Nephron progenitor cell (in vitro differentiated cells): Measurements from ENCODE around the gene KRTCAP2.

Experiments
- DNase-seq: peaks from one replicate; pipeline ENCODE4 v3.0.0; 2021
- H3K27ac Mint-ChIP-seq: 2 replicates; pipeline ENCODE4 v1.8.0; 2021; ENCODE audit warnings: mild to moderate bottlenecking, moderate library complexity, mixed read lengths
- H3K27me3 Mint-ChIP-seq: 2 replicates; pipeline ENCODE4 v1.8.0; 2021; ENCODE audit warnings: mild to moderate bottlenecking, low read depth, mixed read lengths; ENCODE audit not compliant: poor library complexity
- H3K36me3 Mint-ChIP-seq: 2 replicates; pipeline ENCODE4 v1.8.0; 2021; ENCODE audit warnings: low read depth, mixed read lengths
- H3K4me1 Mint-ChIP-seq: 2 replicates; pipeline ENCODE4 v1.8.0; 2021; ENCODE audit warnings: mixed read lengths
- H3K4me3 Mint-ChIP-seq: 2 replicates; pipeline ENCODE4 v1.8.0; 2021; ENCODE audit warnings: mild to moderate bottlenecking, moderate library complexity, mixed read lengths
- H3K9me3 Mint-ChIP-seq: 2 replicates; pipeline ENCODE4 v1.8.0; 2021; ENCODE audit warnings: mild to moderate bottlenecking, moderate library complexity, mixed read lengths
- TF ChIP-seq, protein P1 (sequence below): fragments of 200-600 bp; sonication (generic); IDR thresholded peaks from 2 replicates; pipeline ENCODE4 v1.5.0; 2021; ENCODE audit warnings: antibody characterized with exemption

The KRTCAP2 gene

GRCh38 chr1:155188268-155188667, 15.2 kb upstream of the KRTCAP2 start:
- H3K27me3 Mint-ChIP-seq, result peaks cover 5% of the 10 kb centered on the region
- H3K27ac Mint-ChIP-seq, result peak overlapping the region; percentile 96
- H3K9me3 Mint-ChIP-seq, result no peaks in the 10 kb centered on the region
- TF ChIP-seq, protein P1, sequence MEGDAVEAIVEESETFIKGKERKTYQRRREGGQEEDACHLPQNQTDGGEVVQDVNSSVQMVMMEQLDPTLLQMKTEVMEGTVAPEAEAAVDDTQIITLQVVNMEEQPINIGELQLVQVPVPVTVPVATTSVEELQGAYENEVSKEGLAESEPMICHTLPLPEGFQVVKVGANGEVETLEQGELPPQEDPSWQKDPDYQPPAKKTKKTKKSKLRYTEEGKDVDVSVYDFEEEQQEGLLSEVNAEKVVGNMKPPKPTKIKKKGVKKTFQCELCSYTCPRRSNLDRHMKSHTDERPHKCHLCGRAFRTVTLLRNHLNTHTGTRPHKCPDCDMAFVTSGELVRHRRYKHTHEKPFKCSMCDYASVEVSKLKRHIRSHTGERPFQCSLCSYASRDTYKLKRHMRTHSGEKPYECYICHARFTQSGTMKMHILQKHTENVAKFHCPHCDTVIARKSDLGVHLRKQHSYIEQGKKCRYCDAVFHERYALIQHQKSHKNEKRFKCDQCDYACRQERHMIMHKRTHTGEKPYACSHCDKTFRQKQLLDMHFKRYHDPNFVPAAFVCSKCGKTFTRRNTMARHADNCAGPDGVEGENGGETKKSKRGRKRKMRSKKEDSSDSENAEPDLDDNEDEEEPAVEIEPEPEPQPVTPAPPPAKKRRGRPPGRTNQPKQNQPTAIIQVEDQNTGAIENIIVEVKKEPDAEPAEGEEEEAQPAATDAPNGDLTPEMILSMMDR, result no peak
- no peak overlapping the region for H3K4me3 Mint-ChIP-seq
- DNase-seq, result no peak
- no peaks in the 10 kb centered on the region for H3K36me3 Mint-ChIP-seq
- peaks cover 37% of the 10 kb centered on the region for H3K4me1 Mint-ChIP-seq

DNA sequence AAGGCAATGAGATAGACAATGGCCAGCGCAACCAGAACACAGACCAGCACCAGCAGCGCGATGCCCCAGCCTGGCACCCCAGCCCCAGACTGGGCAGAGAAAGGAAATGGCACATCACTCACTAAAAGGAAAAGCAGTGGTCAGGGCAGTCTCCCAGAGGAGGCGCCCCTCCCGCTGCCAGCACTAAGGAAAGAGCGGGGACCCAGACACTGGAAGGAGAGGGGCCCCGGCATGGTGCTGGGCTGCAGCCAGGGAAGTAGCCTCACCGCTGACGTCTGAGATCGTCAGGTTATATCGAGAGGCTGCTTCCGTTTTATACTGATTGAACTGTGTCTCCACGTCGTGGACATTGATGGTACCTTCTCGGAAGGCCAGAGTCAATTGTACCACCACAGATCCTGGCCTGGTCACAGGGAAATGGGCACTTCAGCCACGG, 14.4 kb upstream of the KRTCAP2 start:
- Mint-ChIP-seq H3K27ac (peak overlapping the region; percentile 96), H3K27me3 (peaks cover 7% of the 10 kb centered on the region), H3K4me3 (no peak overlapping the region), H3K36me3 (peaks cover under 1% of the 10 kb centered on the region), H3K9me3 (no peaks in the 10 kb centered on the region), H3K4me1 (peaks cover 33% of the 10 kb centered on the region)
- TF ChIP-seq, protein P1, result no peak
- DNase-seq, result no peak

GRCh38 chr1:155186794-155187455, 13.8 kb upstream of the KRTCAP2 start:
- peaks cover 5% of the 10 kb centered on the region for H3K36me3 Mint-ChIP-seq
- H3K27me3 Mint-ChIP-seq, result peaks cover 7% of the 10 kb centered on the region
- TF ChIP-seq, protein P1, result no peak
- peak overlapping the region; percentile 14 for H3K27ac Mint-ChIP-seq
- H3K9me3 Mint-ChIP-seq, result no peaks in the 10 kb centered on the region
- no peak for DNase-seq
- H3K4me1 Mint-ChIP-seq, result peaks cover 28% of the 10 kb centered on the region
- H3K4me3 Mint-ChIP-seq, result no peak overlapping the region

- no peak for DNase-seq
- Mint-ChIP-seq H3K9me3 (no peaks in the 10 kb centered on the region), H3K36me3 (peaks cover 12% of the 10 kb centered on the region), H3K4me1 (peaks cover 27% of the 10 kb centered on the region), H3K4me3 (no peak overlapping the region), H3K27me3 (peaks cover 7% of the 10 kb centered on the region), H3K27ac (peak overlapping the region; percentile 50)
- TF ChIP-seq, protein P1, result no peak
These were observed 13.1 kb upstream of the KRTCAP2 start for GRCh38 chr1:155186067-155186793.

- DNase-seq, result no peak
- Mint-ChIP-seq H3K27me3 (peaks cover 7% of the 10 kb centered on the region), H3K4me3 (no peak overlapping the region), H3K27ac (peak overlapping the region; percentile 76), H3K4me1 (peaks cover 27% of the 10 kb centered on the region), H3K9me3 (no peaks in the 10 kb centered on the region), H3K36me3 (peaks cover 14% of the 10 kb centered on the region)
- TF ChIP-seq, protein P1, result no peak
These were observed 12.6 kb upstream of the KRTCAP2 start for GRCh38 chr1:155185783-155186066.
